Ishikawa (cell line): Measurements from ENCODE around the gene CEP78.

Source experiments
- CEBPB ChIP-seq: IDR thresholded peaks from 2 replicates; pipeline ENCODE4 v1.6.1; 2012
- EP300 ChIP-seq: IDR thresholded peaks from 2 replicates; pipeline ENCODE4 v1.6.1; 2012; ENCODE audit warnings: borderline replicate concordance
- FOXM1 ChIP-seq: IDR thresholded peaks from 2 replicates; pipeline ENCODE4 v1.6.1; 2012; ENCODE audit warnings: low read depth, borderline replicate concordance
- RAD21 ChIP-seq: IDR thresholded peaks from 2 replicates; pipeline ENCODE4 v1.6.1; 2012; ENCODE audit warnings: low read depth
- TAF1 ChIP-seq: IDR thresholded peaks from 2 replicates; pipeline ENCODE4 v1.6.1; 2012; ENCODE audit warnings: low read depth, mild to moderate bottlenecking
- TCF12 ChIP-seq: IDR thresholded peaks from 2 replicates; pipeline ENCODE4 v1.6.1; 2012; ENCODE audit warnings: low read depth
- TEAD4 ChIP-seq: IDR thresholded peaks from 2 replicates; pipeline ENCODE4 v1.6.1; 2012
- YY1 ChIP-seq: IDR thresholded peaks from 2 replicates; pipeline ENCODE4 v1.6.1; 2012; ENCODE audit warnings: low read depth
- ZBTB7A ChIP-seq: IDR thresholded peaks from 2 replicates; pipeline ENCODE4 v1.6.1; 2012; ENCODE audit warnings: low read depth
- TF ChIP-seq, protein P1 (sequence below): IDR thresholded peaks from 2 replicates; pipeline ENCODE4 v1.6.1; 2012; ENCODE audit warnings: low read depth, mild to moderate bottlenecking
- TF ChIP-seq, protein P2 (sequence below): IDR thresholded peaks from 2 replicates; pipeline ENCODE4 v1.6.1; 2012
- TF ChIP-seq, protein P3 (sequence below): IDR thresholded peaks from 2 replicates; pipeline ENCODE4 v1.6.1; 2012

DNA sequence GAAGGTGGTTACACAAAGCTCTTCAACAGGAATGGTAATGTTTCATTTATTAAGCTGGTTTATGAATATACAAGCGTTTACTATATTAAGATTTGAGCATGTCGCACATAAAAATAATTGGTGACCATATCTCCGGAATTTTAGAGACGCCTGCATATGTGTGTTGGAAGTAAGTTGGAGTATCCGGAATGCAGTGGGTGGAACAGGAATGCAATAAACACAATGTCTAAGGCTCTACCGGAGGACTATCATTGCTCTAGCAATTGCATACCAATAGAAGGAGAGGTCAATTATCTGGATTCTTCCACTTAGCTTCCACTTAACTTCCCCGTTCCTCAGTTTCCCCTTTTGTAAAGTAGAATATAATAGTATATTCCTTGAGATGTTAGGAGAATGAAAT lies 1.1 kb upstream of the CEP78 start:
- no peak for TF ChIP-seq FOXM1
- TF ChIP-seq YY1: no peak
- TF ChIP-seq CEBPB: no peak
- TF ChIP-seq, protein P1, sequence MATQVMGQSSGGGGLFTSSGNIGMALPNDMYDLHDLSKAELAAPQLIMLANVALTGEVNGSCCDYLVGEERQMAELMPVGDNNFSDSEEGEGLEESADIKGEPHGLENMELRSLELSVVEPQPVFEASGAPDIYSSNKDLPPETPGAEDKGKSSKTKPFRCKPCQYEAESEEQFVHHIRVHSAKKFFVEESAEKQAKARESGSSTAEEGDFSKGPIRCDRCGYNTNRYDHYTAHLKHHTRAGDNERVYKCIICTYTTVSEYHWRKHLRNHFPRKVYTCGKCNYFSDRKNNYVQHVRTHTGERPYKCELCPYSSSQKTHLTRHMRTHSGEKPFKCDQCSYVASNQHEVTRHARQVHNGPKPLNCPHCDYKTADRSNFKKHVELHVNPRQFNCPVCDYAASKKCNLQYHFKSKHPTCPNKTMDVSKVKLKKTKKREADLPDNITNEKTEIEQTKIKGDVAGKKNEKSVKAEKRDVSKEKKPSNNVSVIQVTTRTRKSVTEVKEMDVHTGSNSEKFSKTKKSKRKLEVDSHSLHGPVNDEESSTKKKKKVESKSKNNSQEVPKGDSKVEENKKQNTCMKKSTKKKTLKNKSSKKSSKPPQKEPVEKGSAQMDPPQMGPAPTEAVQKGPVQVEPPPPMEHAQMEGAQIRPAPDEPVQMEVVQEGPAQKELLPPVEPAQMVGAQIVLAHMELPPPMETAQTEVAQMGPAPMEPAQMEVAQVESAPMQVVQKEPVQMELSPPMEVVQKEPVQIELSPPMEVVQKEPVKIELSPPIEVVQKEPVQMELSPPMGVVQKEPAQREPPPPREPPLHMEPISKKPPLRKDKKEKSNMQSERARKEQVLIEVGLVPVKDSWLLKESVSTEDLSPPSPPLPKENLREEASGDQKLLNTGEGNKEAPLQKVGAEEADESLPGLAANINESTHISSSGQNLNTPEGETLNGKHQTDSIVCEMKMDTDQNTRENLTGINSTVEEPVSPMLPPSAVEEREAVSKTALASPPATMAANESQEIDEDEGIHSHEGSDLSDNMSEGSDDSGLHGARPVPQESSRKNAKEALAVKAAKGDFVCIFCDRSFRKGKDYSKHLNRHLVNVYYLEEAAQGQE: no peak
- no peak for TF ChIP-seq EP300
- TF ChIP-seq, protein P2, sequence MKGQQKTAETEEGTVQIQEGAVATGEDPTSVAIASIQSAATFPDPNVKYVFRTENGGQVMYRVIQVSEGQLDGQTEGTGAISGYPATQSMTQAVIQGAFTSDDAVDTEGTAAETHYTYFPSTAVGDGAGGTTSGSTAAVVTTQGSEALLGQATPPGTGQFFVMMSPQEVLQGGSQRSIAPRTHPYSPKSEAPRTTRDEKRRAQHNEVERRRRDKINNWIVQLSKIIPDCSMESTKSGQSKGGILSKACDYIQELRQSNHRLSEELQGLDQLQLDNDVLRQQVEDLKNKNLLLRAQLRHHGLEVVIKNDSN: no peak
- TF ChIP-seq TAF1: no peak
- peak; percentile 84 for TF ChIP-seq TEAD4
- no peak for TF ChIP-seq RAD21
- TF ChIP-seq ZBTB7A: no peak
- TF ChIP-seq TCF12: no peak
- TF ChIP-seq, protein P3, sequence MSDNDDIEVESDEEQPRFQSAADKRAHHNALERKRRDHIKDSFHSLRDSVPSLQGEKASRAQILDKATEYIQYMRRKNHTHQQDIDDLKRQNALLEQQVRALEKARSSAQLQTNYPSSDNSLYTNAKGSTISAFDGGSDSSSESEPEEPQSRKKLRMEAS: no peak
